RKO (cell line): ENCODE data around the gene MCFD2.
A peak's percentile ranks its signal among the peaks of the same experiment; 100 is the strongest.
"Not testable (repeated sequence)": the region's sequence is repeated elsewhere in the genome, so short reads cannot be mapped to it uniquely, and the experiment has no call there.

ENCODE experiments used
- DNase-seq: peaks from one replicate; pipeline ENCODE4 v3.0.0-alpha.2; 2016; ENCODE audit warnings: low spot score

The MCFD2 gene

GRCh38 chr2:46937471-46937901, 21.9 kb upstream of the MCFD2 start:
- peak; percentile 44 for DNase-seq

GRCh38 chr2:46936566-46936965, 21.0 kb upstream of the MCFD2 start:
- no peak for DNase-seq

GRCh38 chr2:46935071-46935470, 19.5 kb upstream of the MCFD2 start:
- no peak for DNase-seq

- DNase-seq, result no peak
These were observed 14.0 kb upstream of the MCFD2 start for GRCh38 chr2:46929612-46930011.

GRCh38 chr2:46926863-46927262, 11.3 kb upstream of the MCFD2 start:
- DNase-seq, result no peak

- no peak for DNase-seq
These were observed 10.1 kb upstream of the MCFD2 start for GRCh38 chr2:46925474-46926351.

- no peak for DNase-seq
These were observed 9.0 kb upstream of the MCFD2 start for GRCh38 chr2:46924608-46925007.

- DNase-seq, result no peak
These were observed 8.4 kb upstream of the MCFD2 start for GRCh38 chr2:46924038-46924437.

- peak; percentile 46 for DNase-seq
These were observed 7.5 kb upstream of the MCFD2 start for GRCh38 chr2:46923041-46923528.

- DNase-seq, result no peak
These were observed 7.0 kb upstream of the MCFD2 start for GRCh38 chr2:46922606-46923005.

GRCh38 chr2:46921676-46922448, 6.3 kb upstream of the MCFD2 start:
- DNase-seq, result no peak

GRCh38 chr2:46917628-46918027, 2.0 kb upstream of the MCFD2 start:
- no peak for DNase-seq

GRCh38 chr2:46915811-46916630, 415 bp upstream of the MCFD2 start:
- DNase-seq, result peak; percentile 94

- peak; percentile 39 for DNase-seq
These were observed 902 bp downstream of the MCFD2 start for GRCh38 chr2:46914578-46915230.

GRCh38 chr2:46913471-46914381, 1.9 kb downstream of the MCFD2 start:
- DNase-seq, result peak; percentile 81

- peak; percentile 84 for DNase-seq
These were observed 5.7 kb downstream of the MCFD2 start for GRCh38 chr2:46909771-46910419.

GRCh38 chr2:46909150-46909549, 6.5 kb downstream of the MCFD2 start:
- no peak for DNase-seq

GRCh38 chr2:46904908-46905678, 10.5 kb downstream of the MCFD2 start:
- DNase-seq, result not testable (repeated sequence)

GRCh38 chr2:46902980-46903379, 12.6 kb downstream of the MCFD2 start:
- not testable (repeated sequence) for DNase-seq
